Measurements from ENCODE around the gene LCK.

DNA sequence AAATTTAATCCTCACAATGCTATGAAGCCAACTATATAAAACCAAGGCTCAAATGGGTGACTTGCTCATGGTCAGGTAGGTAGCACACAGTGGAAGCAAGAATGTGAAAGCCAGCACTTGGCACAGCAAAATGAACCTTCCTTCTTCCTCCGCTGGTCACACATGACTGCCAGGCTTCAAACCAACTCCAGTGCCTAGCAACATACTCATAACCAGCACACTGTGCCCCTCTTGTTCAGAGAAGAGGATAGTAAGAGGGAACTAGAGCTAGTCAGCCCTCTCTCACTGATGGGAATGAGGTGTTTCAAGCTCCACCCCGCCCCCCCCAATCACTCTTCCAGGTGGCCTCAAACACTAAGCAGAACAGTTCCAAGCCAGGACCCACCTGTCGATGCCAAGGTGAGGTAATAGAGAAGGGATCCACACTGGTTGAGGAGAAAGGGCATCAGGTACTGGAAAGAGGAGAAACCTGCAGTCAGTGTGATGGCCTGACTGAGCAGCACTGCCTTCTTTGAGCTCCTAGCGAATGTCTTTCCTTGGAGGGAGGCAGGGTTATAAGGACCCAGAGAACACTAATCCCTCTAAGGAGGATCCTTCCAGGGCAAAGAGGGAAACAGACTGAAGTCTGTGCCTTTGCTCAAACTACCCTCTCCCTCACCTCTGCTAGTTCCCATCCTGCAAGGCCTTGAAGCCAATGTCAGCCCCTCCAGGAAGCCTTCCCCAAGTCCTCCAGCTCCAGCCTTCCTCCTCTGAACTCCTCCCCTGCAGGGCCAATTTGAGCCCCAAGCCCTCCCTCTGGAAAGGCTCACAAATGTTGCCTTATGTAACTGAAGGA is 30.1 kb upstream of the LCK start:
- TF ChIP-seq, protein P1, sequence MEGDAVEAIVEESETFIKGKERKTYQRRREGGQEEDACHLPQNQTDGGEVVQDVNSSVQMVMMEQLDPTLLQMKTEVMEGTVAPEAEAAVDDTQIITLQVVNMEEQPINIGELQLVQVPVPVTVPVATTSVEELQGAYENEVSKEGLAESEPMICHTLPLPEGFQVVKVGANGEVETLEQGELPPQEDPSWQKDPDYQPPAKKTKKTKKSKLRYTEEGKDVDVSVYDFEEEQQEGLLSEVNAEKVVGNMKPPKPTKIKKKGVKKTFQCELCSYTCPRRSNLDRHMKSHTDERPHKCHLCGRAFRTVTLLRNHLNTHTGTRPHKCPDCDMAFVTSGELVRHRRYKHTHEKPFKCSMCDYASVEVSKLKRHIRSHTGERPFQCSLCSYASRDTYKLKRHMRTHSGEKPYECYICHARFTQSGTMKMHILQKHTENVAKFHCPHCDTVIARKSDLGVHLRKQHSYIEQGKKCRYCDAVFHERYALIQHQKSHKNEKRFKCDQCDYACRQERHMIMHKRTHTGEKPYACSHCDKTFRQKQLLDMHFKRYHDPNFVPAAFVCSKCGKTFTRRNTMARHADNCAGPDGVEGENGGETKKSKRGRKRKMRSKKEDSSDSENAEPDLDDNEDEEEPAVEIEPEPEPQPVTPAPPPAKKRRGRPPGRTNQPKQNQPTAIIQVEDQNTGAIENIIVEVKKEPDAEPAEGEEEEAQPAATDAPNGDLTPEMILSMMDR (IDR thresholded peaks at IDR 0.05) = no peak
- TF ChIP-seq POLR2AphosphoS5 (IDR thresholded peaks at IDR 0.05) (no peak), POLR2A (IDR thresholded peaks at IDR 0.05) (no peak)
